Measurements from ENCODE around the gene ANTXR1.

DNA sequence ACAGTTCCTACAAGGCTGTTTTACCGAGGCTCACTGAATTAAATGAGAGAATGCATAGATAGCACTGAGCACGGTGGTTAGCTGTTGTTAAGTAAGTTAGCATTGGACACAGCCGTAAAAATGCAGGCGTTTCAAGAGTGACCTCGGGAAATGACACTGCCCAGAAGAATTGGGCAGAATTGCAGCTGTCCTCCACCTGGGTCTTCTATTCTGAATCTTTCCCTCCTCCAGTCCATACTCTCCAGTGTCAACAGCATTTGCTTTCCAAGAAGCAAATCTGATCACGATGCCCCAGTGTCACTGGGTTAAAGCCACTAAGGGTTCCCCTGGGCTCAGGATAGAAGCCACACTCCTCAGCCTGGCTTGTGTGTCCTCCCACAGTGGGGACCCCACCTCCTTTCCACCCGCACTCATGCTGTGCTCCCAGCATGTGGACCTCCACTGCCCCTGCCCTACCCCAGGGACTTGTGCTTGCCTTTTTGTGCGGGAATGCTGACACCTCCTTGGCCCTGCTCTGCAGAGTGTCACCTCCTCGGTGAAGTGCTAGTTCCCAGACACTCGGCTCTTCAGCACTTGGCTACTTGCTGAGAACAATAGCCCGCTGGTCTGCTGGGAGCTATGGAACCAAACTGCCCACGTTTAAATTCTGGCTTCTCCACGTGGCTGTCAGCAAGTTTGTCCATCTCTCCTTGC is 135.0 kb downstream of the ANTXR1 start:
- TF ChIP-seq, protein P1, sequence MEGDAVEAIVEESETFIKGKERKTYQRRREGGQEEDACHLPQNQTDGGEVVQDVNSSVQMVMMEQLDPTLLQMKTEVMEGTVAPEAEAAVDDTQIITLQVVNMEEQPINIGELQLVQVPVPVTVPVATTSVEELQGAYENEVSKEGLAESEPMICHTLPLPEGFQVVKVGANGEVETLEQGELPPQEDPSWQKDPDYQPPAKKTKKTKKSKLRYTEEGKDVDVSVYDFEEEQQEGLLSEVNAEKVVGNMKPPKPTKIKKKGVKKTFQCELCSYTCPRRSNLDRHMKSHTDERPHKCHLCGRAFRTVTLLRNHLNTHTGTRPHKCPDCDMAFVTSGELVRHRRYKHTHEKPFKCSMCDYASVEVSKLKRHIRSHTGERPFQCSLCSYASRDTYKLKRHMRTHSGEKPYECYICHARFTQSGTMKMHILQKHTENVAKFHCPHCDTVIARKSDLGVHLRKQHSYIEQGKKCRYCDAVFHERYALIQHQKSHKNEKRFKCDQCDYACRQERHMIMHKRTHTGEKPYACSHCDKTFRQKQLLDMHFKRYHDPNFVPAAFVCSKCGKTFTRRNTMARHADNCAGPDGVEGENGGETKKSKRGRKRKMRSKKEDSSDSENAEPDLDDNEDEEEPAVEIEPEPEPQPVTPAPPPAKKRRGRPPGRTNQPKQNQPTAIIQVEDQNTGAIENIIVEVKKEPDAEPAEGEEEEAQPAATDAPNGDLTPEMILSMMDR (conservative IDR thresholded peaks at IDR 0.05; ENCODE audit: low read depth, low read length): no peak
- TF ChIP-seq EZH2 (IDR thresholded peaks at IDR 0.05; ENCODE audit: borderline replicate concordance, low read depth, low read length, poor library complexity, severe bottlenecking): no peak

All from A673 (cell line).